GM19324 (cell line): ENCODE results near the gene COL4A3.

ENCODE experiments used
- ATAC-seq: cut with Tn5 transposase; IDR thresholded peaks from one replicate; pipeline ENCODE4 v1.9.1; 2021; ENCODE audit warnings: mild to moderate bottlenecking, moderate library complexity; ENCODE audit not compliant: unreplicated experiment, low FRiP score

COL4A3 gene

DNA sequence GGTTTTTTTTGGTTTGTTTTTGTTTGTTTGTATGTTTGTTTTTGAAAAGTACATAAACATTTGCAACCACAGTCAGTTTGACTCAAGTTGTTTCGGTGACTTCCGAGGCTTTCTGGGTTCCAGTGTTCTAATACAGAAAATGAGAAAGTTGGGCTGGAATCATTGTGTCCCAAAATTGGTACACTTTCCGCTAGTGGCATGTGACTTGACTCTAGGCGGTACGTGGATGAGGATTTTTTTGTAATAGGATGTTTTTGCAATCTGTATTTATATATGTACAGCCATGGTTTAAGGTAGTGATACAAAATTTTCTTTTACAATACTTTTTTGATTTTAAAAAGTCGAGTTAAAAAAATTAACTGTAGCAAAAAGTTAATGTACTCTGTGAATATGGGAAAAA lies 162.4 kb downstream of the COL4A3 start:
- no peak for ATAC-seq

DNA sequence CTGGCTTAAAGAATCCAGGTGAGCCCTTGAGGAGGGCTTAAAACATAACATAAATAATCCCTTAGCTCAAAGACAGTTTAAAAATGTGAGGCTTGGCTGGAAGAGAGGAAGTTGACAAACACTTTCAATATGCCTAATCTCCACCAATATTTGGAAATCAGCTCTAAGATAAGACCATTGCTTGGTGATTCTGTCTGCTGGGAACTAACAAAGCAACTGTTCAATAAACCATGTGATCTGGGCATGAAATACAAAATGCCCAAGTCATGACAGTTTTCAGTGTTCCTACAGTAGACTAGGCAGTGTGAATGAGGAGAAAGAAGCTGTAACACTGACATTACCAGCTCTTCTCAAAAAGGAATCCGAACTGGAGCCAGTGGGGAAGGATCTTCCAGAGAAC lies 171.3 kb downstream of the COL4A3 start:
- no peak for ATAC-seq

DNA sequence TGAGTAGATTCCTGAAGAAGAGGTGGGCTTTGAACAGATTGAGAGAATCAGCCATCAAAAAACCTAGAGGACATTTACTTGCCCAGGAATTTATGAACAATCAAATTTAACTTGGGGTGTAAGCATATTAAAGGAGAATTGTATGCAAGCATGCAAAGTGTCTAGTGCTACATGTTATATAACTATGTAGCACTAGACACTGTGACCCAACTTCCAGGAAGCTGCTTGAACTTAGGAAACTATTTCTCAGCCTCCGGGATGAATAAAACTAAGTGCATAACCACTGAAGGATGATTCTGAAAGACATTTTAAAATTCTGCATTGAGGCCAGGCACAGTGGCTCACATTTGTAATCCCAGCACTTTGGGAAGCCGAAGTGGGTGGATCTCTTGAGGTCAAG lies 173.0 kb downstream of the COL4A3 start:
- ATAC-seq = no peak

DNA sequence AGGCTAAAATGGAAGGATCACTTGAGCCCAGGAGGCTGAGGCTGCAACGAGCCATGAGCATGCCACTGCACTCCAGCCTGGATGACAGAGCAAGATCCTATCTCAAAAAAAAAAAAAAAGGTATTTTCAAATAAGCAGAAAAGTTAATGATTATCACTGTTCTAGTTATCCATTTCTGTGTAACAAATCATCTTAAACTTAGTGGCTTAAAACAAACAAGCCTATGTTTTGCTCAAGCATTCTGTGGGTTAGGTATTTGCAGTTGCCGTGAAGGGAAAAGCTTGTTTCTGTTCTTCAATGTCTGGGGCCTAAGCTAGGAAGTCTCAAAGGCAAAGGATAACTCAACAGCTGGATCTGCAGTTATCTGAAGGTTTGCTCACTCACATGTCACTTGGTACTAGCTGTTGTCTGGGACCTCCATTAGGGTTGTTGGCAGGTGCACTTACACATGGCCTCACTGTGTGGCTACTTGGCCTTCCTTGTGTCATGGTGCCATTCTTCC lies 174.7 kb downstream of the COL4A3 start:
- ATAC-seq = no peak

DNA sequence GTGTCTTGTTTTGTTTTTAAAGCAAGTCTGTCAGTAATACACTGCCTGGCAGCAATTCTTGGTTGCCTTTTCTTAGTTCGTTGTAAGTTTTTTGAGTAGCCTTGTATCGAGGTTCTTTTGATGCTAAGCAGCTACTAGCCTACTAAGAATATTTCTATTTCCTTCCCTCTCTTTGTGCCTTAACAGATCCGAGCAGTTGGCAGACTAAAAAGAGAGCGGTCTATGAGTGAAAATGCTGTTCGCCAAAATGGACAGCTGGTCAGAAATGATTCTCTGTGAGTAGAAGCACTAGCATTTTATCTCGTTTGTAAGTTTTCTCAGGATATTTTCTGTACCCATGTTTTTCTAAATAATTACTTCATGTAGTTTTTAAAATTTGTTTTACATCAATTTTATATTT lies 175.7 kb downstream of the COL4A3 start:
- no peak for ATAC-seq

DNA sequence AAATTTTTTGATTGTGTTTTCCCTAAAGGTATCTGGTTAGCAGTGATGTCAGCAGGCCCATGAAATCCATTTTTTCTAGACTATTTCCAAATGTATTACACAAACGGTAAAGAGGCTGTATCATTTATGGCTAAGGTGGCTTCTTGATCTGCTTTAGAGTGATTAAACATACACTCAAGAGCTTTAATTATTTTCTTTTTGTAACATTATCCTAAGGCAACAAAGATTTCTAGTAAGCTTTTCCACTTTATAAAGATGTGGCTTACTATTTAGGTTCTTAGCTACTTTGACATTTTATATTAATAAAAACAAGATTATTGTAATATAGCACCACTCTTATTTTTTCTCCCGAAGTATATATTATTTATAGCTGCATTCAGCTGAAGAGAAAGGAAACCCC lies 177.1 kb downstream of the COL4A3 start:
- ATAC-seq = no peak

- no peak for ATAC-seq
Measured at GRCh38 chr2:227344231-227344630, 179.8 kb downstream of the COL4A3 start.

DNA sequence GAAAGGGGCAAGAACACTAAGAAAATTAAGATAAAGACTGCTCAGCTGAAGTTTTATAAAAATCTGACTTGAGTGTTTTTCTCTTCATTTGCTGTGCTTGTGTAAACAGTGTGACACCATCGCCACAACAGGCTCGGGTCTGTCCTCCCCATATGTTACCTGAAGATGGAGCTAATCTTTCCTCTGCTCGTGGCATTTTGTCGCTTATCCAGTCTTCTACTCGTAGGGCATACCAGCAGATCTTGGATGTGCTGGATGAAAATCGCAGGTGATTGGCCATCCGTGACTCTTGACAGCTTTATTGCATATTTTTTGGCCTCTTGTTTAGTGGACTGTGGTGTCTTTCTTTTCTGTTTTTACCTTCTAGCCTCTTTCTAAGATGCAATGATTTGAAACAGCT lies 182.7 kb downstream of the COL4A3 start:
- no peak for ATAC-seq

GRCh38 chr2:227348324-227348723 lies 183.9 kb downstream of the COL4A3 start:
- no peak for ATAC-seq

- ATAC-seq = no peak
Measured at GRCh38 chr2:227349989-227350612, 185.7 kb downstream of the COL4A3 start.

- no peak for ATAC-seq
Measured at GRCh38 chr2:227351639-227352038, 187.2 kb downstream of the COL4A3 start.

GRCh38 chr2:227360351-227360750 lies 195.9 kb downstream of the COL4A3 start:
- ATAC-seq = no peak

DNA sequence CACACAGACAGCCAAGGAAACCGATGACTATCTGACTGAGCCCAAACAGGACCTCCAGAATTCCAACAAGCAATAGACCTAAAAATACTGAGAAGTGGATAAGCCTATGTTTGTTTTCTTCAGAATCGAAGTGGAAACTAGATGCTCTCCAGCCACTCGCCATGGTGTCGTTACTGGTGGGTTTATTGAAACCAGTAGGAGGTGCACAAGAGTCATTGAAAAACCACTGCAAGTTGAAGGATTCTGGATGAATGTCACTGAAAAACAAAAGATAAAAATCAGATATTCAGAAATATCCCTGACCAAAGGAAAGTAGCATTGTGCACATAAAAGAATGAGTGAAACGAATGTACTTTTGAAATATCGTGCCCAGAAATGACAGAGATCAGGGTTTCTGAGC lies 199.3 kb downstream of the COL4A3 start:
- ATAC-seq = no peak
